NCI-H510A treated with DMSO at 0.1 percent for 48 hours (cell line): ENCODE measurements around the gene LRIT2.
"Not testable (repeated sequence)": the region's sequence is repeated elsewhere in the genome, so short reads cannot be mapped to it uniquely, and the experiment has no call there.

Experiments used
- DNase-seq: peaks from one replicate; lab custom pipeline; 2025; lab: John Stamatoyannopoulos, UW

LRIT2 gene

DNA sequence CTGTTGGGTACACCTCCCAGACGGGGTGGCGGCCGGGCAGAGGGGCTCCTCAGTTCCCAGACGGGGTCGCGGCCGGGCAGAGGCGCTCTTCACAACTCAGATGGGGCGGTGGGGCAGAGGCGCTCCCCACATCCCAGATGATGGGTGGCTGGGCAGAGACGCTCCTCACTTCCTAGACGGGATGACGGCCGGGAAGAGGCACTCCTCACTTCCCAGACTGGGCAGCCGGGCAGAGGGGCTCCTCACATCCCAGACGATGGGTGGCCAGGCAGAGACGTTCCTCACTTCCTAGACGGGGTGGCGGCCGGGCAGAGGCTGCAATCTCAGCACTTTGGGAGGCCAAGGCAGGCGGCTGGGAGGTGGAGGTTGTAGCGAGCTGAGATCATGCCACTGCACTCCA is 45.0 kb downstream of the LRIT2 start:
- DNase-seq, result not testable (repeated sequence)

DNA sequence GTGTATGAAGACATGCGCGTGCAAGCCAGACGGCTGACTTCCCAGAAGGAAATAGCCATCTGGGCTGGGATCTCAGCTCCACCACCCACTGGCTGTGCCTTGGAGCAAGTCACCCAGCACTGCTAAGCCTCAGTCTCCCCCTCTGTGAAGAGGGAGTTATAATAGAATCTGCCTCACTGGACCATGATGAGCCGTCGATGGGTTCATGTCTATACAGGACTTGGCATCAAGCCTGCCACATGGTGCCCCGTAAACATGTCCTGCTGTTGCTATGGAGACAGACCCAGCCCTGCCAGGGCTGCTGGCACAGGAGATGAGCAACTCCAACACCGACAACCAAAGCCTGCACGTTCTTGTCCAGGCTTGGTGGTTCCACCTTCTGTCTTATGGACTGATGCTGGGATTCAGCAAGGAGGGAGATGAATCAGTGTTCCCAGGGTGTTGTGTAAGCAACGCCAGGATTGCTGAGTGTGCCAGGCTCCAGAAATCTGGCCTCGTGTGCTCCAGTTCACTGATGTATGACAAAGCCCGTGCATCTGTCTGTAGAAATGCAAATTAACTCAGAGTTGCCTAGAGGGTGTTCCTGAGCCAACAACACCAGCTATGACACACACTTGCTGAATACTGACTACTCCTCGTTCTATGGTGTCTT is 46.2 kb downstream of the LRIT2 start:
- peak; percentile 75 for DNase-seq

DNA sequence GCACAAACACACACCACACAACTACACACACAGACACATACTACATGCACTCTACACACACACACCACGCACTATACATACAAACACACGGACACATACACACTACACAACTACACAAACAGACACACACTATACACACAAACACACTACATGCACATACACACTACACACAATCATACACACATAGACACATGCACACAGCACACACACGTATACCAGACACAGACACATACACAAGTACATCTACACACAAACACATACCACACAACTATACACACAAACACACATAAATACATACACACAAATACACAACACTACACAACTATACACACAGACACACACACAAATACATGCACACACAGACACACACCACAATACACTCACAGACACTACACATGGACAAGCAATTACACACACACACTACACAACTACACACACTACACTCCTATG is 47.2 kb downstream of the LRIT2 start:
- no peak for DNase-seq

DNA sequence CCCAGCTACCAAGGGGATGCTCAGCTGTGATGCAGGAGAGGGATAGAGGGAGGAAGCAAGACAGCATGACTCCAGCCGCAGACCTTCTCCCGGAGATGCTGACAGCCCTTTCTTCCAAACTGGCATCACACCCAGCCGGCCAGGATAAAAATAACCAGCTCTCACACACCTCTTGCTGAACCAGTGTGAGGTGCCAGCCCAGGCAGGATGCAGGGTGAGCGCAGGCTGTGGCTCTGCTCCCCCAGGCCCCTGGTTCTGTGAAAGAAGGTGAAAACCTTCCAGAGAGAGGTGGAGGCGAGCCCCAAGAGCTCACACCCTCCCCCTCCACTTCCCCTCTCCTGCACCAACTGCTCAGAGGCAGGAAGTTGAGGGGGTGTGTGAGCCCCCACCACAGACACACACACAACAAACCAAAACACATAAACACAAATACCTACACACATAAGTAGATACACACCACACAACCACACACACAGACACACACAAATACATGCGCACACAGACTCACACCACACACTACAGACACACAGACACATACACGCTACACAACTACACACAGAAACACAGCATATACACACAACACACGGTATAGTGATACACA is 47.7 kb downstream of the LRIT2 start:
- DNase-seq, result no peak

DNA sequence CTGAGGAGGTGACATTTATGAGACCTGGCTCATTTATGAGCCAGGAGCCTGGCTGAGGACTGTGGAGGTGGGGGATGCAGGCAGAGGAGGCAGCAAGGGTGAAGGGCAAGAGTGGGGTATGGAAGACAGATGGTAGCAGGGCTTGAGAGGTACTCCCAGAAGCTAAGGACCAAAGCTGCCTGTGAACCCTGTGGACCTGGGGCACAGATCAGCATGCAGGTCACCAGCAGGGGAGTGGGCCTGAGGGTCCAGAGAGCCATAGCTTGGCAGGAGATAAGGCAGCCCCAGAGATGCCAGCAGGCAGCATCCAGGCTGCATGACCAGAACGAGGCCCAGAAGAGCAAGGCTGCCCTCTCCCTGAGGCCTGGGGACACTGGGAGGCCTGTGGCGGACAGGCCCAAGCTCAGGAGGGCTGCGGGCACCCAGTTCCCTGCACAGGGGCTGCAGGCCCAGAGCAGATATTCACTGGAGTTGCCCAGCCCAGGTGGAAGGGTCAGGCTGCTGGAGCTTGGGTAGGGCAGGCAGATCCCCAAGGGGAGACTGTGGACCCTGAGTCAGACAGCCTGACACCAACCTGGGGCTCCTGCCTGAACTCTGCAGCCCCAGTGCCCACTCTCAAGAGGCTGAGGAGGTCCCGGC is 48.4 kb downstream of the LRIT2 start:
- no peak for DNase-seq

DNA sequence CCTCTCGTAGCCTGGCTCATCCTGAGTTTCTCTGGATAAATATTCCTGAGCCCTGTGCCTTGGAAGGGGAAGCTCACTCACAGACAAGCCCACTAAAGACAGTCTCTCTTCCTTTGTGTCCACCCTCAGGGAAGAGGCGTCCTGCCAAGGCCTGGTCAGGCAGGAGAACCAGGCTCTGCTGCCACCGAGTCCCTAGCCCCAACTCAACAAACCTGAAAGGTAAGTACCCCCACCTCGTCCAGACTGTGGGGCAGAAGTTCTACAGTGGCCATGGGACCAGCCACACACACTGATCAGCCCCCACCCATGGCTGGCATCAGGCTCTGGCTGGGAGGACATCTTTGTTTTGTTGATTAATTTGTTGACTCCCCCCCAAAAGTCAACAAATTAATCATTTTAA is 49.0 kb downstream of the LRIT2 start:
- DNase-seq, result no peak

DNA sequence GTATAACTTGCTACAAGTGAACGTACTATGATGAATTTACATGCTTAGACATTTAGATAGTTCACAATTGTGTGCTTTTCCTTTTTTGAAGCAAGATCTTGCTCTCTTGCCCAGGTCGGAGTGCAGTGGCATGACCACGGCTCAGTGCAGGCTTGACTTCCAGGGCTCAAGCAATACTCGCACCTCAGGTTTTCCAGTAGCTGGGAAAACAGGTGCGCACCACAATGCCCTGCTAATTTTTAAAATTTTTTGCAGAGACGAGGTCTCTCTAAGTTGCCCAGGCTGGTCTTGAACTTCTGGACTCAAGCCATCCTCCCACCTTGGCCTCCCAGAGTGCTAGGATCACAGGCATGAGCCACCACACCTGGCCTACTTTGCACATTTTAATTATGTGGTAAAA is 49.9 kb downstream of the LRIT2 start:
- DNase-seq, result no peak

DNA sequence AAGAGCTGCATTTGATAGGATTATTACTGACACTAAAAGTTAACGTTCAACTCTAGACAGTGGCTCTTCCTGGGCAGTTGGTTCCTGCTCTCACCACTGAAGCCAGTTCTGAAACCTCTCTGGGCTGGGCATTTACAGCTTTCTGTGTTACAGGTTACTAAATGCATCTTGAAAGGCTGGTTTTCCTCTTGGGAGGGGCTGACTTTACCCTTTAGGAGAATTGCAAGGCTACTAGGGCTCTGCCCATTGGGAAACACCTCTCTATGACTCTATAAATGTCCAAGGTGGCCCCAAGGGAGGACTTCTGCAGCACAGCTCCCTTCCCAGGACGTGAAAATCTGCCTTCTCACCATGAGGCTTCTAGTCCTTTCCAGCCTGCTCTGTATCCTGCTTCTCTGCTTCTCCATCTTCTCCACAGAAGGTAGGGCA is 51.8 kb downstream of the LRIT2 start, which contains the start of gene GPR15LG:
GPR15LG (plus strand) TSS at position 301 of the 429 bp plus-strand sequence; CDS start at position 352, 51 bp downstream.
- no peak for DNase-seq

DNA sequence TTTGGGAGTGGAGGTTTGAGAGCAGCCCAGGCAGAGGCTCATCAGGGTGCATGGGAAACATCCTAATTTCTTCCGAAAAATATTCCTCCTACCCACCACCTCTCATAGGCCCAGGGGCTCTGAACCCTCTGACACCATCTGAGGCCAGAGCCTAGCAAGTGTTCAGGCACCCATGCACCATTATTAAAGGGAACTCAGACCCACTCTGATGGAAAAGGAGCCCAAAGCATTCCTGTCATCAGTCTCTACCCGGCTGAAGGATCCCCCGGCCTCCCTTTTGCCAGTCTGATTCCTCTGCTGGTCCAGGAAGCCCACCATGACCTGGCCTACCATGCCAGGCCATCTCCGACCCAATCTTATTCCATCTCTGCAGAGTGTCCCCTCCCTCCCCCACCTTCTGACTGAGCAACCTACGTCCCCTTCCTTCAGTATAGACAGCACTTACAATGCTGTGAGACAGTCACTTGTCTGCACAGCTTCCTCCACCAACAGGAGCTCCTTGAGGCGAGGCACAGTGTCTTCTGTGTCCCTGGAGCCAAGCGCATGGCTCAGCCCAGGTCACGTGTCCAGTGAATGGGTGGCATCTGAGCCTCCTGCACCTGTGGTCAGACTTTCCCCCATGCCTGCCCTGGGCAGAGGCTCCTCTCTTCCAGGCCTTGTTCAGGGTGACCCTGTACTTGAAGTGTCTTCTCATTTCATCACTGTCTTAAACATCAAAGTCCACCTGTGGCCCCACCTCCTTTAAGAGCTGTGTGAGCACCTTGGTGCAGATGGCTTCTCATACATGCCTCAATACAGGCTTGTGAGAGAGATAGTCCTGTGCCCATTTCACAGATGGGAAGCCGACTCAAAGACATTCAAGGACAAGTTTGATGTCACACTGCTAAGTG is 52.6 kb downstream of the LRIT2 start:
- DNase-seq, result no peak

DNA sequence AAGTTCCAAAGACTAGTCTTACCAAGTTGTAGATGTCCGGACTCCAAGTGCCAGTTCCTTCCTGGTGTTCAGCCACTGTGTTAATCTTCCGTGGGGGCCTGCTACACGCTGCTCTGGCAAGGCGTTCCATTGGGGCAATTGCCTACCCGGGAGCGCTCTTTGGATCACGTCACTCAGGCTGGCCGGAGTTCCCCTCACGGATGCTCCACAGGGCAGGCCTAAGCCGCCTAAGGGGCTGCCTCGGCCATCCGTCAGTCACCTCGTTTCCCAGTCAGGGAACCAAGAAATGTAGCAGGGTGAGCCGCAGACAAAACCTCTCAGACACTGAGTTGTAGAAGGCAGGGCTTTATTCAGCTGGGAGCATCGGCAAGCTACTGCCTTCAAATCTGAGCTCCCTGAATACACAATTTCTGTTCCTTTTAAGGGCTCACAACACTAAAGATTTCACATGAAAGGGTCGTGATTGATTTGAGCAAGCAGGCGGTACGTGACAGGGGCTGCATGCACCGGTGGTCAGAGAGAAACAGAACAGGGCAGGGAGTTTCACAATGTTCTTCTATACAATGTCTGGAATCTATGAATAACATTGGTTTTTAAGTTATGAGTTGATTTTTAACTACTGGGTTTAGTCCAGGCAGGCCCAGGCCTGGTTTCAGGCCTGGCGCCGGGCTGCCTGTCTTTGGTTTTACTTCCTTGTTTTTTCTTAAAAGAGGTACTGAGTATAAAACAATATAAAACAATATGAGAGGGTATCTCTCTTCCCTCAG is 53.5 kb downstream of the LRIT2 start:
- not testable (repeated sequence) for DNase-seq

DNA sequence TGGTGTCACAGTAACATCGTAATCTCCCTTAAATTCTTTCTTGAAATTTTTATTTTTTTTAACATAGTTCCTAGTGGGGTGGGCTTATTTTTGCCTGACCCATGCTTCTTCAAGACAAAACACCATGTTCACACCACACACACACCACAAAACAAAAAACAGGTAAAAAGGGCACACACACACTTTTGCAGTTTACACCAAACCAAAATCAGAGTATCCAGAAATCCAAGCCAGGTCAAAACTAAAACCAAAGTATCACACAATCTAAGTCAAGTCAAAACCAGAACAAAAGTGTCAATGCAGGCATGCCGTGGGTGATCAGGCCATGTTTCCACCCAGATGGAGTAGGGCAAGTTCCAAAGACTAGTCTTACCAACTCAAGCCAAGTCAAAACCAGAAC is 54.1 kb downstream of the LRIT2 start:
- DNase-seq, result not testable (repeated sequence)
